LNCAP (cell line): ENCODE data around the gene RAG1.

ENCODE experiments used
- CTCF ChIP-seq: fragments of 450-650 bp; IDR thresholded peaks from 2 replicates; pipeline ENCODE4 v1.5.1; 2017; ENCODE audit warnings: mild to moderate bottlenecking

RAG1 gene

GRCh38 chr11:36567694-36568093 is at the start of gene RAG1:
Gene RAG1 (plus strand): TSS chr11:36568007. CDS start chr11:36573305, 5,298 bp downstream.
- no peak for TF ChIP-seq CTCF

DNA sequence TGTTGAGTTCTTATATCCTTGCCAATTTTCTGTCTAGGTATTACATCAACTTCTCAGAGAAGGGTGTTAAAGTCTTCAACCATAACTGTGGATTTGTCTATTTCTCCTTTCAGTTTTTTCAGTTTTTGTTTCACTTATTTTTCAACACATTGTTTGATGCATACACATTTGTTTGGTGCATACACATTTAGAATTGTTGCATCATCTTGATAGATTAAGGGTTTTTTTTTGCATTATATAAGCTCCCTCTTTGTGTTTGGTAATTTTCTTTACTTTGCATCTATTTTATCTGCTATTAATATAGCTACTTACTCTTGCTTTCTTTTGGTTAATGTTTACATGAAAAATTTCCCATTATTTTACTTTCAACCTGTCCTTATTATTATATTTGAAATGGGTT is 37.0 kb upstream of the RAG1 start:
- TF ChIP-seq CTCF, result no peak

GRCh38 chr11:36532941-36533601 is 34.7 kb upstream of the RAG1 start:
- no peak for TF ChIP-seq CTCF

DNA sequence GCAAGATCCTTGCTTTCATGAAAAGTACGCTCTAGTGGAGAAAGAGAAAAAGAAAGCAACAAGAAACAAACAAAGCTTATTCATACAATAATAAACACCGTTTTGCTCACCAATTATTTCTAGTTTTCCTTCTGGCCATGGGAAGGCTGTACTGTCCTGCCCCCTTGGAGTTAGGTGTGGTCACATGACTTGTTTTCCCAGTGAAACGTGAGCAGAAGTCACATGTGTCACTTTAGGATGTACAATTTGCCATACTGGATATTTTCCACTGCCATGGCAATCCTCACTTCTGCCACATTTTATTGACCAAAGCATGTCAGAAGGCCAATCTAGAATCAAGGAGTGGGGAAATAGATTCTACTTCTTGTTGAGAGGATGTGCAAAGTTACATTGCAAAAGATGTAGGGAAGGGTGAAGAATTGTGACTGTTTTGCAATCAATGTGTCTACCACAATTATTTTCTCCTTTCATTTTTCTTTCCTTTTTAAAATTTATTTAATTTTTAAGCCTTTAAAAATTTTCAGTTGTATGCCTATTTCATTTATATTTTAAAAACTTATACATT is 33.4 kb upstream of the RAG1 start:
- TF ChIP-seq CTCF, result no peak

DNA sequence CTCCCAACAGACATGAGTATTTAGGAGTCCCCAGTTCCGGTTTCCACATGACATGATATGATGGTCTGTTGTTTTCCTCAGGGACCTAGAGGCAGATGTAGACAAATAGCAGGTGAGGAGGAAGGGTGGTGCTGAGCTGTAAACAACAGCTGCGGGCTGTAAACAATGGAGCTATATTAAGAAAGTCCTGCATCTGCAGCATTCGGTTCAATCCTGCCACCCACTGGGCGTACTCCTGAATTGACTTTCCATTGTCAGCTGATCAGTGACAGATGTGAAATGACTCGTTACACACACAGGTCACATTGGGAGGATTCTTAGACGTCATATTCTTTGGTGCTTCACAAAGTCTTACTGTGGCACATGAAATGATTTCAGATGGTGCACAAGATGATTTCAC is 26.8 kb upstream of the RAG1 start:
- peak; percentile 56 for TF ChIP-seq CTCF

GRCh38 chr11:36550385-36551115 is 17.3 kb upstream of the RAG1 start:
- TF ChIP-seq CTCF, result no peak

DNA sequence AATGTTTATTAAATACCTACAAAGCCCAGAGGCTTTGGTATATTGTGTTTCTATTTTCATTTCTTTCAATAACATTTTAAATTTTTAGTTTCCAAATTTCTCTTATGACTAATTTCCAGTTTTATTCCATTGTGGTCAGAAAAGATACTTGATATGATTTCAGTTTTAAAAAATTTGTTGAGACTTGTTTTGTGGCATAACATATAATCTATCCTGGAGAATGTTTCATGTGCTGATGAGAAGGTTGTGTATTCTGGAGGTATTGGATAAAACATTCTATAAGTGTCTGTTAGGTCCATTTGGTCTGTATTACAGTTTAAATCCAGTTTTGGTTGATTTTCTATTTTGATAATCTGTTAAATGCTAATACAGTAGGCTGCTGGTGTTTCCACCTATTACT is 9.8 kb upstream of the RAG1 start:
- TF ChIP-seq CTCF, result no peak
